ENCODE results near the gene SHOC2. TPM values are rescaled to one million over a fixed set of nuclear protein-coding genes. Genes with fewer than 3 reads are reported as not detected.

The SHOC2 gene
- 10 to 100 TPM; 66.8 to 79.2 TPM for total RNA-seq
- long read RNA-seq, transcript SHOC2-202 (9 exons, 3,943 nt): major isoform, 39 of 75 reads
- long read RNA-seq, partial matches to known transcripts: 22 of 75 reads
- long read RNA-seq, other reads (novel, unspliced or antisense): 14 of 75 reads

DNA sequence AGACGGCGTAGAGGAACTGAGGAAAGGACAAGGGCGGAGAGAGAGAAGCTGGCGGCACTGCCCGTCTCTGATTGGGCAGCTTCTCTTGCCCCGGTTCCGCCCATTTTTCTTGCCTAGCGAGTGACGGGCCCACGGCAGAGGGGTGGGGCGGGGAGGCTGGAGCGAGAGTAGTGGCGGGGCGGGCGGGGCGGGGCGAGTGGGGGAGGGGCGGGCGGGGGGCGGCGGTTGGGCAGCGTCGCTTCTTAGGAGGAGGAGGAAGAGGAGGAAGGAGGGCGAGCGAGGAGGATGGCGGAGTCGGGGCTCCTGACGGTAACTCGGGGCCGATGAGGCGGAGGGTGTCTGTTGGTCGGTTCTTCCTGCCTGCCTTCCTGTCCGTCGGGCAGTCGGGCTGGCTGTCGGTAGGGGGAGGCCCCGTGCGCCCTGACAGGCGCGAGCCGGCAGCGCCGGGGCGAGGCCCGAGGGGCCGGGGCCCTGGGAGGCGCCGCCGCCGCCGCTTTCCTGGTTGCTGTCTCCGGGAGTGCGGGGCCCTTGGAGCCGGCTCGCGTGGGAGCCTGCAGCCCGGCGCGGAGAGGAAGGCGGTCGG lies at the start of gene SHOC2:
Gene SHOC2 (plus strand): TSS at position 256 of the 583 bp plus-strand sequence. CDS start 44,755 bp downstream, outside the sequence.
- DNase-seq (peak; percentile 98 to 100), ATAC-seq (peak; percentile 49)
- intact Hi-C loops (cut with DNase I, micrococcal nuclease): no loop called here

DNA sequence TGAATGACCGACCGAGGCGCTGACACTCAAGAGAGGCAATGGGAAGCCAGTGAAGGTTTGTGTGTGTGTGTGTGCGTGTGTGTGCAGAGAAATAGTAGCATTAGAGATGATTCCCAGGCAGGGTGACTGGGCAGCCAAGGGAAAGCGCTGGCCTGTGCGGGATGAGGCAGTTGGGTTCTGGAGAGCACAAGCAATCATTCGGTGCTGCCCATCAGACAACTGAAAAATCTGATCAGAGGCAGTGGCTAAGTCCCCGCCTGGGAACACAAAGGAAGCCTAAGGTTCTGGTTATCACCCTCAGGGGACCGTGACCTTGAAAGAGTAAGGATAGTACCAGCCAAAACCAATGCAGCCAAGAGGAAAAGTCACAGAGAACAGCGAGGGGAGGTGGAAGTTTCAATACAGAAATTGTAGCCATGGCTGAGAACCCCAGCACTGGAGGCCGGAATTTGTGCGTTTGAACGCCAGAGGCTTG lies 48.5 kb upstream of the SHOC2 start:
- ATAC-seq (no peak), DNase-seq (no peak)
- intact Hi-C loops (cut with DNase I, micrococcal nuclease): no loop called here

DNA sequence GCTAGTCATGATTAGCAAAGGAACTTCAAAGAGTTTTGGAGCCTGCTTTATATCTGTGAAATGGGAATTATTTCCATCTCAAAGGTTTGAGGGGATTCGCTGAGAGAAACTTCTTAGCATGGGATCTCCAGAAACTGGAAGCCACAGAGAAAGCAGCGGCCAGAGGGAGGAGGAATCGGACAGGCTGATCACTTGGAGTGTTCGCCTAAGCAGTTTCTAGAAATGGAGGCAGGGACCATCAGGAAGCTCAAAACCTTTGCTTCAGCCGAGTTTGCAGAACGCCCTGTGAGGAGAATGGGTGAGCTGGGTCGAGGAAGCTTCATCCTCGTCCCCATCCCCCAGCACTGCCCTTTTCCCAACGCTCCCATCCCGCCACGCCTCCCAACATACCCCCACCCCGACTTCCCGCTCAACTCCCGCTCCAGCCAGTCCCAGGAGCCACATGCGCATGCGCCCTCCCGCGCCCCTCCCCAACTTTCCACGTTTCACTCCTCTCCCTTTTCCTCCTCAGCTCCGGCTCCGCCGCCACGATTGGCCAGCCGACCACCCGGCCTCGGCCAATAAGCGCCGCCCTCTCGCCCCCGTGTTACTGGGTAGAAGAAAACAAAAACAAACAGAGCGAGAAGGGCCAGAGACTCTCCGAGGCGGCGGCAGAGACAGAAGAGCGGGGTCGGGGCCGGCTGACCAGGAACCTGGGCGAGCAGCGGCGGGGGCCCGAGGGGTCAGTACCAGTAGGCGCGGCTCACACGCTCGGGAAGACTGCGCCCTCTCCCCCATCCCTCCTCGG lies 47.9 kb upstream of the SHOC2 start, which contains the start of gene PDCD4:
Gene PDCD4 (plus strand): TSS at position 631 of the 787 bp plus-strand sequence. CDS start 4,100 bp downstream, outside the sequence.
- DNase-seq (peak; percentile 99 to 100), ATAC-seq (peak; percentile 82)
- intact Hi-C loops (cut with DNase I, micrococcal nuclease): no loop called here

DNA sequence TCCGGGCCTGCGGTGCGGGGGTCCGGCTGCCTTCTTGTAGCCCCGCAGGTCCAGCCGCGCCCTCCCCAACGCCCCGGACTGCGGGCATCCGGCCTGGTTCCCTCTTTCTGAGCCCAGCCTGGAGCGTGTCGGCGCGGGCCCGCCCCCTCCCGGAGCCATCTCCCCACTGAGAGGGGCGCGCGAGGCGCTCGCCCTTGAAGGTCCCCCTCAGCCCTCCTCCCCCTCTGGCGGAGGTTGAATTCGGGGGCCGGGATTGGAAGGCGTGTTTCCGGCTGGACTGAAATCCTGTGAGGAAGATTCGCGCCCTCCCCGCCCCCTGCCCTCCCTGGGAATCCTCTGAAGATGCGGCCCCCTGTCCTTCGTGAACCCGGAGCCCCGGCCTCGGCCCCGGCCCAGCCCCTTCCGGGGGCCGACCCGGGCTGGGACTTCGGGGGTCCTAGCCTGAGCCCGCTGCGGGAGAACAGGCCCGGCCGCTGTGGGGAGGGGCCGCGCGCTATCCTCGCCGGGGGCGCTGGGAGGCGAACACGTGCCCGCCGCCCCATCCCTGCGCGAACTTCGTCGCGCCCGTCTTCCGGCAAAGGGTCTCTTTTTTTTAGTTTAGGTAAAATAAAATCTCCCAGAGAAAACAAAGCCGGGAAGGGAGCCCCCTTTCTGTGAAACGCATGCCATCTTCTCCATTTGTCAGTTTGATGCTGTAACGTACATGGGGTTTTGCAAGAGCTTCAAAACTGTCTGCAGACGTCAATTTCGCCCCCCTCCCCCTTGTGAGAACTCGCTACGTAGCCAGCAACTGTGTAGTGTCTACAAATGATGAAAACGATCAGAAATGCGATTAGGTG lies 47.0 kb upstream of the SHOC2 start:
- intact Hi-C loops (cut with DNase I, micrococcal nuclease): no loop called here
- ATAC-seq (peak; percentile 59), DNase-seq (peak; percentile 71 to 84)

DNA sequence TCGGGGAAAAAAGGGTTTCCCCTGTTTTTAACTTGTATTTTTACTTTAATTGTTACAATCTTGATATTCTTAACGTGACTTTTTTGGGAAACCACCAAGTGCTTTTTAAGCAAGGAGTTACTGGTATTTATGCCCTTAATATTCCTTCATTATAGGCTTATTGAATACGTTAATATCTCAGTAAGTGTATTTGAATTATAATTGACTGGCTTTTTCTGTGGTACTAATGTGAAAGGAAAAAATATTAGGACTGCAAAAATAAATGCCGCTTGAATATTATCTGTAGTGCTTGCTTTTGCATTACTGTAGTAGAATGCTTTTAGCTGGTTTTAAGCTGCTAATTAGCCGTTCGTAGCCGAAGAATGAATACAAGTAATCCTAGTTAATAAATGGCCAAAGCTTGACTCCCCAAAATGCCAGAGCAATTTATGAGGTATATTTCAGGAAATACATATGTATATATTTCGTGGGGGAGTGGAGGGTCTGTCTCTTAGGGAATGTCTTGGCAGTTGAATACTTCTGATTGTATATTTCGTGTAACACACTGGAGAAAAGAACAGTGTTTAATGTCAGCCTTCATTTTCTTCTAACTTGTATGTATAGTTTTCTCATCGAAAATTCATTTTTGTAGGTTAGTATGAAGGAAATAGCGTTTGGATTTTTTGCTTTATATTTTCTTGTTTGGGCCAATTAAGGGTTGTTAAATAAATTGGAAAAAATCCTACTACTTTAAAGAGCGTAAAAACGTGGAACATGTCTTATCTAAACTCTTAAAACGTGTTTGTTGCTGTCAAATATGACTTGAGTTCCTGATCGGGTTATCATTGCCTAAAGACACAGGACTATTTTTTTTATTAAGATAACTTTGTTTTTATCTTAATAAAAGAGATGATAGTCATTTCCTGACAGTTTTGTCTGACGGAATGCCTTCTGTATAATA lies 46.1 kb upstream of the SHOC2 start:
- intact Hi-C loops (cut with DNase I, micrococcal nuclease): no loop called here
- no peak for DNase-seq
- ATAC-seq: no peak

DNA sequence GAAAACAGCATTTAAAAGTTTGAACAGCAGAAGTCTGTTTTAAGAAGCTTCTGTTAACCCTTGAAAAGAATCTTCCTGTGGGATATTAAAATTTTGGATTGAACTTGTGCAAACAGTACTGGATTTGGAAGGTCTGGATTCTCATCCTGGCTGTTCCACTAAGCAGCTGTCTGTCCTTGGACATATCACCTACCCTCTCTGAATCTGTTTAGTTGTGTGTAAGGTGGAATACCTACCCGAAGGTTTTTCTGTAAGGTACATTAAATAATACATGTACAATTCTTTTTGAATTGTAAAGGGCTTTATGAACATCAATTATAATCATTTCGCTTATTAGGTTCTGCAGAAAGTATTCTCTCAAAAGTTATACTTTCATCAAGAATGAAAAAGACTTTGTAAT lies 45.5 kb upstream of the SHOC2 start:
- intact Hi-C loops (cut with DNase I, micrococcal nuclease): no loop called here
- ATAC-seq: no peak
- no peak for DNase-seq

DNA sequence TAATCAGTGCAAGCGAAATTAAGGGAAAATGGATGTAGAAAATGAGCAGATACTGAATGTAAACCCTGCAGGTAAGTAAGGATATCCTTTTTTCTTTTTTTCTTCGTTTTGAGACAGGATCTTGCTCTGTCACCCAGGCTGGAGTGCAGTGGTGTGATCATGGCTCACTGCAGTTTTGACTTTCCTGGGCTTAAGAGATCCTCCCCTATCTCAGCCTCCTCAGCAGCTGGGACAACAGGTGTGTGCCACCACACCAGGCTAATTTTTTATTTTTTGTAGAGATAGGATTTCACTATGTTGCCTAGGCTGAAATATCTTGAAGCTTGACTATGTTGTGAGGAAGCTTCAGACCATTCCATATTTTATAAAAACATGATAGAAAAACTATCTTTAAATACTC lies 43.4 kb upstream of the SHOC2 start:
- ATAC-seq: no peak
- DNase-seq: no peak
- intact Hi-C loops (cut with DNase I, micrococcal nuclease): no loop called here

DNA sequence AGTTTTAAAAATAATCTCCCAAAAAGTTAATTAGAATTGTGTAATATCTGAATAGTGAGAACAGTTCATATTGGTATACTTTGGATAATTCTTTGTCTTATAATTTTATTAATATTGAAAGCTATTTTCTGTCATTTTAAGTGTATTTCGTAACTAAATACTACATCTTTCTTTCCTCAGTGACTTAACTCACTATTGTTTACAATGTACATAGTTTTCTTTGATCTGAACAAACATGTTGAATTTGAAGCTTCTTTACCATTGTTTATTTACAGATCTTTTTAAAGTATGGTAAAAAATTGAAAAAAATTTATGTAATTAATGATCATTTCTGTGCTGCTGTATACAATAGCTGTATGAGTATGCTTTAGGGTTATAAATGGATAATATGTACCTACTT lies 42.6 kb upstream of the SHOC2 start:
- no peak for ATAC-seq
- intact Hi-C loops (cut with DNase I, micrococcal nuclease): no loop called here

DNA sequence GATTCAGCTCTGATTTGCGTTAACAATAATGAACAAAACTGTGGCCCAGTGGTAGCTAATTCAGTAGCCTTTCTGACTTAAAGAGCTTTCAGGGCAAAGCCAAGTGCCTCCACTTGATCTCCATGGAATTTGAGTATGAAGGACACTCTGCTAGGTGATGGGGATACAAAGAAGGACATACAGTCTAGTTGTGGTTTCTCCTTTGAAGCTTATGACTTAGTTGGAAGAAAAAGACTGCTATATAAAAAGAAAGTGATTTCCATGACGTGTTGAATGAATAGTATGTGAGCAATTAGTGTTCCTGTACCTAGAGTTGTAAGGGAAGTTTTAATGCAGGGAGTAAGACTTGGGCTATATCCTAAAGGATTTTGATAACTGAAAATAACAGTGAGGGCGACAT lies 39.4 kb upstream of the SHOC2 start:
- DNase-seq (no peak), ATAC-seq (peak; percentile 8)
- intact Hi-C loops (cut with DNase I, micrococcal nuclease): no loop called here

More for the DNA sequence above, 42.6 kb upstream of the SHOC2 start:
- no peak for DNase-seq

DNA sequence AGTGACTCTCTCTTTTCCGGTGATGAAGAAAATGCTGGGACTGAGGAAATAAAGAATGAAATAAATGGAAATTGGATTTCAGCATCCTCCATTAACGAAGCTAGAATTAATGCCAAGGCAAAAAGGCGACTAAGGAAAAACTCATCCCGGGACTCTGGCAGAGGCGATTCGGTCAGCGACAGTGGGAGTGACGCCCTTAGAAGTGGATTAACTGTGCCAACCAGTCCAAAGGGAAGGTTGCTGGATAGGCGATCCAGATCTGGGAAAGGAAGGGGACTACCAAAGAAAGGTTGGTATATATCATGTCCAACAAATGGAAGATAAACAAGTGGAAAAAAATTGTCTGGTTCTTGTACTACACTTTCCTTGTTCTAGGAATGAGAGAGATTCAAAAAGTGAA lies 38.2 kb upstream of the SHOC2 start:
- intact Hi-C loops (cut with DNase I, micrococcal nuclease): no loop called here
- DNase-seq (no peak), ATAC-seq (no peak)

DNA sequence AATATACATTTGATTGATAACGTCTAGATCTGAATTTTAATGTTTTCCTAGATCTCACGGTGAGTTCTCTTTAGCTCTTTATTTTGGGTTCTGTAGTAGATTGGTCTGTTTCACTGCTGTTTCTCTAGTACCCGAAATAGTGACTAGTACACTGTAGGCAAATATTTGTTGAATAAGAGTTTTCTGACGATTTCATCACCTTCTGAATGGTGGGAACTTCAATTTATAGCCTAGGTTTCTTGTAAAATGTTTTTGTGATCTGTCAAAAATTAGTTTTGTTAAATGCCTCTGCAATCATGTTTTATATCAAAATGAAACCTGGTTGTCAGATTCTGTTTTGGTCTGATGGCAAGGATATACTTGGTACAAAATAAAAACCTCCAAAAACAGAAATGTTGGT lies 37.5 kb upstream of the SHOC2 start:
- no peak for ATAC-seq
- DNase-seq: no peak
- intact Hi-C loops (cut with DNase I, micrococcal nuclease): no loop called here

DNA sequence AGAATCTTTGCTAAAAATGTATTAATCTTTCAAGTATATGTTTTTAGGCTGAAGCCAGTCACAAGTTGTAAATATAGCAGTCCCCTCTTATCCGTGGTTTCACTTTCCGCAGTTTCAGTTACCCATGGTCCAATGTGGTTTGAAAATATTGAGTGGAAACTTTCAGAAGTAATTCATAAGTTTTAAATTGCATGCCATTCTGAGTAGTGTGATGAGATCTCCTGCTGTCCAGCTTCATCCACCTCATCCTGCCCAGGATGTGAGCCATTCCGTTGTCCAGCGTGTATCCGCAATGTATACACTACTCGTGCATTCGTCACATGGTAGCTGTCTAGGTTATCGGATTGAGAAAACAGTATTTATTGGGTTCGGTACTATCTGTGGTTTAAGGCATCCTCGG lies 35.5 kb upstream of the SHOC2 start:
- no peak for DNase-seq
- no peak for ATAC-seq
- intact Hi-C loops (cut with DNase I, micrococcal nuclease): no loop called here

DNA sequence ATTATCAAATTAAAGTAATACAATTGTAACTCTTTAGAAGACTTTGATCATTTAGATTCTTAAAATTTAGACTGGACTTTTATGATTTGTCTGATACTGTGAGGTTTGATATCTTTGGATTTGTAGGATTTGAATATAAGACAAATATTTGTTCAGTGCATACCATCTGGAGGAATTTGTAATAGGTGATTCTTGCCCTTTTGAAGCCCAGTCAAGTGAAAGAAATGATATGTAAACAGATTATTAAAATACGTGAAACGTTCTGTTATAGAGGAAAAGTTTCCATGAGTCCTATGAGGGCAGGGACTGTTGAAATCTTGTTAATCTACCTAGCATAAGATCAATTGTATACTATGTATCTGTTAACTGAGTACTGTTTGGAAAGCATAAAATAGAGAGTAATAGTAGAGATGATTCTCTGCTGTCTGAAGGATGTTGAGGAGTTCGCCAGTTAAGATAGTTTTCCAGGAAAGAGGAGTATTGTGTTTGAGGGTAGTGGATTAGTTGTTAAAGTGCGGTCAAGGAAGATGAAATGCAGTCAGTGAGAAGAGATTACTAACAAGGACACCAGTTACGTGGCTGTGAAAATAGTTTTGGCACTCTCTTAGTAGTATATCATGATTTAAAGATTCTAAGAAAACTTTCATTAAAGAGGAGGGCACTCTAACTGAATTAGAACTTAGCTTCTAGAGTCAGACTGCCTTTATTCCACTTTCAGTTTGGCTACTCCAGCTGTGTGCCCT lies 33.3 kb upstream of the SHOC2 start:
- intact Hi-C loops (cut with DNase I, micrococcal nuclease): no loop called here
- DNase-seq: no peak
- ATAC-seq: no peak

DNA sequence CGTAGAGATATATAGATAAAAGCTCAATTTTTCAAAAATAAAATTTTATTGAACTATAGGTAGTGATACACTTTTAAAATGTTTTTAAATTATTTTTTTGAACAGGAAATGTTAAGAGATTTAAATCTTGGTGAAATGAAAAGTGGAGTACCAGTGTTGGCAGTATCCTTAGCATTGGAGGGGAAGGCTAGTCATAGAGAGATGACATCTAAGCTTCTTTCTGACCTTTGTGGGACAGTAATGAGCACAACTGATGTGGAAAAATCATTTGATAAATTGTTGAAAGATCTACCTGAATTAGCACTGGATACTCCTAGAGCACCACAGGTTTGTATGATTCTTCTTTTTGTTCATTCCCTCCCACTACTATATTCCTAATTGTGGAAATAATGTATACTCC lies 31.8 kb upstream of the SHOC2 start:
- intact Hi-C loops (cut with DNase I, micrococcal nuclease): no loop called here
- DNase-seq (no peak), ATAC-seq (no peak)

DNA sequence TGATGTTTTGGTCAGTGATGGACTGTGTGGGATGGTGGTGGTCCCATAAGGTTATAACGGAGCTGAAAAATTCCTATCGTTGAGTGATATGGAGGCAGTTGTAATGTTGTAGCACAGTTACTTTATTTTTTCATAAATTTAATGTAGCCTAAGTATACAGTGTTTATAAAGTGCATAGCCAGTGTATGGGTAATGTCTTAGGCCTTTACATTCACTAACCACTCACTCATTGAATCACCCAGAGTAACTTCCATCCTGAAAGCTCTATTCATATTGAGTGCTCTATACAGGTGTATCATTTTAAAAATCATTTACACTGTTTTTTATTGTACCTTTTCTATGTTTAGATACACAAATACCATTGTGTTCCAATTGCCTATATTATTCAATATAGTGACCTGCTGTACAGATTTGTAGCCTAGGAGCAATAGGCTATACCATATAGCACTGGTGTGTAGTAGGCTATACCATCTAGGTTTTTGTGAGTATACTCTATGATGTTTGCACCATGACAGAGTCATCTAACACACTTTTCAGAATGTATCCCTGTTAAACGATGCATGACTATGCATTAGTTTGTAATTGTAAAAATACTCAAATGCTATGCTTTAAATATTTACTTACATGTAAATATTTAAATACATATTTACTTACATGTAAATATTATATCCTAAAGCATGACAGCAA lies 26.7 kb upstream of the SHOC2 start:
- ATAC-seq (peak; percentile 18), DNase-seq (no peak)
- intact Hi-C loops (cut with DNase I, micrococcal nuclease): loop anchor here (5.0 to 10.0 kb wide), 2 partner anchors 145 to 148 kb away; no protein-coding TSS in a partner anchor

DNA sequence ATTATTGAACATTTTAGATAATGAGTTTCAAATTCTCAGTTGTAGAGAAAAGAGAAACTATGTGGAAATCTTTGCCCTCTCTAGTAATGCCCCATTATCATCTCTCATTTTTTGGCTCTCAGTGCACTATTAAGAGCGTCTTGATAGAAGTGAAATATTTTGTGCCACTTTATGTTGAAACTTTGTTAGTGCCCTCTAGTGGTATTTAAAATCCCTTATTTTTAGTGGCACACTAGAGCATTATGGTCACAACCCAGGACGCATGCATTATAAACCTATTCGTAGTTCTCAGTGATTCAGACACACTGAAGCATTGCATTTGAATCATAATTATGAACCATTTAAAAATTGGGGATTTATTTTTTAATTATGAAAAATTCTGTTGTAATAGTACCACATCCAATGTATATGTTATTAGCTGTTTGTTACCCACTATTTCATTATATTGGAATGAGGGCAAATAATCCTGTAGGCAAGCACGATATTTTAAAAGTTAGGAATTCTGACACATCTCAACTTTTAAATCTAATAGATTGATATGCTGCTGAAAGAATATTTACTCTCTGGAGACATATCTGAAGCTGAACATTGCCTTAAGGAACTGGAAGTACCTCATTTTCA lies 25.7 kb upstream of the SHOC2 start:
- ATAC-seq (peak; percentile 65), DNase-seq (no peak)
- intact Hi-C loops (cut with DNase I, micrococcal nuclease): loop anchor here (5.0 to 10.0 kb wide), 2 partner anchors 146 to 149 kb away; no protein-coding TSS in a partner anchor
